Measurements from ENCODE around the gene MED8.

The MED8 gene

GRCh38 chr1:43389326-43390313, at the start of gene MED8, which contains the start of gene SZT2:
TSS of gene MED8 (minus strand) at chr1:43389800. CDS start at chr1:43389764, 36 bp downstream.
TSS of gene SZT2 (plus strand) at chr1:43389899. CDS start at chr1:43389969, 70 bp downstream.
- peak; percentile 71 to 92 for DNase-seq

- DNase-seq: no peak
Observed at GRCh38 chr1:43438953-43439581, 49.5 kb upstream of the MED8 start.

- no peak for DNase-seq
Observed at GRCh38 chr1:43438576-43438952, 49.0 kb upstream of the MED8 start.

GRCh38 chr1:43438006-43438405, 48.4 kb upstream of the MED8 start:
- no peak for DNase-seq

- no peak for DNase-seq
Observed at GRCh38 chr1:43437031-43437973, 47.7 kb upstream of the MED8 start.

- DNase-seq: no peak
Observed at GRCh38 chr1:43436371-43436770, 46.8 kb upstream of the MED8 start.

- no peak for DNase-seq
Observed at GRCh38 chr1:43435146-43436145, 45.8 kb upstream of the MED8 start.

- no peak for DNase-seq
Observed at GRCh38 chr1:43434256-43434655, 44.7 kb upstream of the MED8 start.

- DNase-seq: no peak
Observed at GRCh38 chr1:43432907-43433306, 43.3 kb upstream of the MED8 start.

GRCh38 chr1:43432171-43432860, 42.7 kb upstream of the MED8 start:
- DNase-seq: no peak

GRCh38 chr1:43431676-43432075, 42.1 kb upstream of the MED8 start:
- DNase-seq: no peak

- no peak for DNase-seq
Observed at GRCh38 chr1:43430831-43431230, 41.2 kb upstream of the MED8 start.

GRCh38 chr1:43427941-43428340, 38.3 kb upstream of the MED8 start:
- no peak for DNase-seq

GRCh38 chr1:43427524-43427923, 37.9 kb upstream of the MED8 start:
- no peak for DNase-seq

GRCh38 chr1:43426221-43426620, 36.6 kb upstream of the MED8 start:
- DNase-seq: no peak

GRCh38 chr1:43425045-43425444, 35.4 kb upstream of the MED8 start:
- no peak for DNase-seq

GRCh38 chr1:43423672-43424550, 34.3 kb upstream of the MED8 start:
- no peak for DNase-seq

GRCh38 chr1:43422995-43423671, 33.5 kb upstream of the MED8 start:
- DNase-seq: no peak
